PC-9 (cell line): ENCODE measurements around the gene SEMA3C. TPM values are rescaled to one million over a fixed set of nuclear protein-coding genes. Genes with fewer than 3 reads are reported as not detected.

Experiments
- BruUV-seq: library from RNA; stranded (reverse); fragments of 400-500 nt; replicated peaks from 2 replicates; lab custom pipeline; 2021; lab: Mats Ljungman, UMichigan
- CTCF ChIA-PET: fragments of 300-600 bp; sonication (Branson Sonifier 250); formaldehyde crosslinking; loops from one replicate; lab custom pipeline; 2022; ENCODE audit warnings: antibody characterized with exemption; lab: Charles Lee
- POLR2A ChIA-PET: fragments of 300-600 bp; sonication (Branson Sonifier 250); formaldehyde crosslinking; loops from one replicate; lab custom pipeline; 2022; ENCODE audit warnings: antibody characterized with exemption; ENCODE audit not compliant: unreplicated experiment; lab: Charles Lee
- DNase-seq, 2 experiments: peaks; one replicate each; pipeline versions ENCODE4 v3.0.0 to v3.0.0-alpha.2; 2015 to 2022; ENCODE audit warnings: mixed read lengths in 1 of 2
- H2AFZ ChIP-seq: fragments of 200-600 bp; sonication (generic); 2 replicates; pipeline ENCODE4 v1.8.1; 2017; ENCODE audit warnings: antibody characterized with exemption
- H3F3A ChIP-seq: fragments of 200-600 bp; sonication (generic); 2 replicates; pipeline ENCODE4 v1.8.1; 2017; ENCODE audit warnings: antibody characterized with exemption, mild to moderate bottlenecking, low read depth; ENCODE audit not compliant: insufficient read depth
- H3K27ac ChIP-seq: fragments of 200-600 bp; sonication (generic); 2 replicates; pipeline ENCODE4 v1.6.1; 2016; ENCODE audit warnings: mixed run types
- H3K27me3 ChIP-seq: fragments of 200-600 bp; sonication (generic); 2 replicates; pipeline ENCODE4 v1.6.1; 2016; ENCODE audit warnings: low read depth, mixed run types; ENCODE audit not compliant: insufficient read depth
- H3K36me3 ChIP-seq: fragments of 200-600 bp; sonication (generic); 2 replicates; pipeline ENCODE4 v1.6.1; 2016; ENCODE audit warnings: low read depth, mixed run types
- H3K4me1 ChIP-seq: fragments of 200-600 bp; sonication (generic); replicated peaks from 2 replicates; pipeline ENCODE4 v1.6.1; 2016; ENCODE audit warnings: mixed run types; ENCODE audit not compliant: insufficient read depth
- H3K4me2 ChIP-seq: fragments of 200-600 bp; sonication (generic); 2 replicates; pipeline ENCODE4 v1.6.1; 2017; ENCODE audit warnings: mixed run types
- H3K4me3 ChIP-seq: fragments of 200-600 bp; sonication (generic); 2 replicates; pipeline ENCODE4 v1.6.1; 2016; ENCODE audit warnings: mixed run types
- H3K79me2 ChIP-seq: fragments of 200-600 bp; sonication (generic); 2 replicates; pipeline ENCODE4 v1.6.1; 2017; ENCODE audit warnings: low read depth, mixed run types
- H3K9me2 ChIP-seq: fragments of 200-600 bp; sonication (generic); 2 replicates; pipeline ENCODE4 v1.8.1; 2017; ENCODE audit warnings: mild to moderate bottlenecking; ENCODE audit not compliant: insufficient read depth
- H3K9me3 ChIP-seq: fragments of 200-600 bp; sonication (generic); 2 replicates; pipeline ENCODE4 v1.8.1; 2016; ENCODE audit warnings: low read depth; ENCODE audit not compliant: insufficient read depth
- H4K20me1 ChIP-seq: fragments of 200-600 bp; sonication (generic); 2 replicates; pipeline ENCODE4 v1.8.1; 2017; ENCODE audit not compliant: insufficient read depth
- EZH2 ChIP-seq: fragments of 200-600 bp; sonication (generic); IDR thresholded peaks from 2 replicates; pipeline ENCODE4 v1.8.0; 2017; ENCODE audit warnings: antibody characterized with exemption, low read depth
- intact Hi-C: fragments of 100-400 bp; cut with micrococcal nuclease; formaldehyde crosslinking; loops from one replicate; pipeline ENCODE4 v1.10.0; 2022; ENCODE audit not compliant: unreplicated experiment
- total RNA-seq: library from RNA; stranded (reverse); gene quantifications from 2 replicates; pipeline ENCODE4 v1.2.3, GENCODE V29; 2021
- TF ChIP-seq, protein P1 (sequence below): fragments of 200-600 bp; sonication (generic); conservative IDR thresholded peaks from 2 replicates; pipeline ENCODE4 v1.6.1; 2017; ENCODE audit warnings: mixed run types, antibody characterized with exemption, mild to moderate bottlenecking, moderate library complexity

Gene SEMA3C
- total RNA-seq, 1 experiment from 2014 or later = 19.9 TPM

DNA sequence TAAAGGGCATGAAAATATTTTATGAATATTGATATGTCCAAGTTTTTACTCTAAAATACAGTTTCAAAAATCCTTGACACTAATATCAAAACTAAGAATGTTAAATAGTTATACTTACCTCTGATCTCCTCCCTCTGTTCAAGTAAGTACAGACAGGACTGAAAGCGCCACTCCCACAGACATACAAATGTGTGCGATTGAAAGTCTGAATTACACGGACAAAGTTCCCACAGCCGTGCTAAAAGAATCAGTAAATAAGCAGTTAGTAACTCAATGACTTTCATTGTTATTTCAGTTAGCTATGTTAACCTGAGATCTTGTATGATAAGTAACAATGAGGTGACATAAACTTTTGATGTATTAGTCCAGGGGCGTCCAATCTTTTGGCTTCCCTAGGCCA, 100.7 kb downstream of the SEMA3C start:
- H3K79me2 ChIP-seq = no peaks in the 10 kb centered on the region
- POLR2A ChIA-PET = no interaction called here
- no peaks in the 10 kb centered on the region for H3F3A ChIP-seq
- H3K27me3 ChIP-seq = no peaks in the 10 kb centered on the region
- H4K20me1 ChIP-seq = no peaks in the 10 kb centered on the region
- no peak for DNase-seq
- BruUV-seq = no TSS peak
- no peak overlapping the region for H3K27ac ChIP-seq
- no peak overlapping the region for H3K4me3 ChIP-seq
- no peaks in the 10 kb centered on the region for H3K4me1 ChIP-seq
- peaks cover 10% of the 10 kb centered on the region; the same call in 1 of the 2 replicates for H3K36me3 ChIP-seq
- CTCF ChIA-PET = no interaction called here
- H2AFZ ChIP-seq = no peak overlapping the region
- H3K9me2 ChIP-seq = no peaks in the 10 kb centered on the region; the same call in 1 of the 2 replicates
- H3K4me2 ChIP-seq = no peak overlapping the region
- intact Hi-C loops = no loop called here
- H3K9me3 ChIP-seq = no peaks in the 10 kb centered on the region
- TF ChIP-seq, protein P1, sequence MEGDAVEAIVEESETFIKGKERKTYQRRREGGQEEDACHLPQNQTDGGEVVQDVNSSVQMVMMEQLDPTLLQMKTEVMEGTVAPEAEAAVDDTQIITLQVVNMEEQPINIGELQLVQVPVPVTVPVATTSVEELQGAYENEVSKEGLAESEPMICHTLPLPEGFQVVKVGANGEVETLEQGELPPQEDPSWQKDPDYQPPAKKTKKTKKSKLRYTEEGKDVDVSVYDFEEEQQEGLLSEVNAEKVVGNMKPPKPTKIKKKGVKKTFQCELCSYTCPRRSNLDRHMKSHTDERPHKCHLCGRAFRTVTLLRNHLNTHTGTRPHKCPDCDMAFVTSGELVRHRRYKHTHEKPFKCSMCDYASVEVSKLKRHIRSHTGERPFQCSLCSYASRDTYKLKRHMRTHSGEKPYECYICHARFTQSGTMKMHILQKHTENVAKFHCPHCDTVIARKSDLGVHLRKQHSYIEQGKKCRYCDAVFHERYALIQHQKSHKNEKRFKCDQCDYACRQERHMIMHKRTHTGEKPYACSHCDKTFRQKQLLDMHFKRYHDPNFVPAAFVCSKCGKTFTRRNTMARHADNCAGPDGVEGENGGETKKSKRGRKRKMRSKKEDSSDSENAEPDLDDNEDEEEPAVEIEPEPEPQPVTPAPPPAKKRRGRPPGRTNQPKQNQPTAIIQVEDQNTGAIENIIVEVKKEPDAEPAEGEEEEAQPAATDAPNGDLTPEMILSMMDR = no peak
- no peak for TF ChIP-seq EZH2

DNA sequence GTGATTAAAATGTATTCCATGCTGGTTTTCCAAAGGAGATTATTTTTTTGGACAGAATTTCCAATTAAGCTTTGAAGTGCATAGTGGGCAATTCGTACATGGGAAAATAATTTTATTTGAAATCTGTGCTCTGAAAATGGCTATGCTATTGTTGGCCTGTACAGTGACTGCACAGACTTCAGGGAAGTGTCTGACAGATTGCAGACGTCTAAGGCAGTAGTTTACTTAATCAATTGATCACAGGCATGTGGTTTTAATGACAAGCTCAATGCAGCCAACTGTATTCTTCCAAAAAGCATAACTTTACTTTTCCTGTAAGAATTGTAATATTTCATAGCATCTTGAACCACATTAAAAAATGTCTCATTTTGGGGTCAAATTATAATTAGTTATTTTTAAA, 102.0 kb downstream of the SEMA3C start:
- Histone ChIP-seq H3K4me3 (no peak overlapping the region), H3K9me2 (no peaks in the 10 kb centered on the region; the same call in 1 of the 2 replicates), H3K4me2 (no peak overlapping the region), H3F3A (no peaks in the 10 kb centered on the region), H3K79me2 (no peaks in the 10 kb centered on the region), H4K20me1 (no peaks in the 10 kb centered on the region), H3K27me3 (no peaks in the 10 kb centered on the region), H3K4me1 (no peaks in the 10 kb centered on the region), H2AFZ (no peak overlapping the region), H3K27ac (no peak overlapping the region), H3K36me3 (peaks cover 10% of the 10 kb centered on the region; the same call in 1 of the 2 replicates), H3K9me3 (no peaks in the 10 kb centered on the region)
- no peak for DNase-seq
- BruUV-seq = no TSS peak
- TF ChIP-seq EZH2 = no peak
- TF ChIP-seq, protein P1 = no peak
- ChIA-PET POLR2A (interaction anchor here (0.6 kb wide), 1 partner anchor 11 kb away, joined by 6 read pairs; no protein-coding TSS in a partner anchor), CTCF (no interaction called here)
- intact Hi-C loops = no loop called here

DNA sequence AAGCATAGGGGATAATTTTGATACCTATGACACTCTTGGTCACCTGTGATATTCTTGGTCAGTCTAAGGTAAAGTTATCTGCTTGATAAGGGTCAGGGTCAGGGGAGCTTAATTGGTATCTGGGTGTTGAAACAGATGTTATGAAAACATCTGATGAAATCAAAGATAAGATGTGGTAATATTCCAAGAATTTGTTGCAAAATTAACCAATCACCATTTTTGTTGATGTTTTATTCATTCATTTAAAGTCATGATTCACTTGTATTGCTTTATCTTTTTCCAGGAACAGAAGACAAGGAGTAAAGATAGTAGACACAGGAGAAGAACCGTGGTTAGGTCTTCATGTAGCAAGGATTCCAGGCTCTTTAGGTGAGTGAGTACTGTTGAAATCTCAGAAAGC, 103.1 kb downstream of the SEMA3C start:
- intact Hi-C loops = no loop called here
- TF ChIP-seq, protein P1 = no peak
- no peak for TF ChIP-seq EZH2
- H3K4me3 ChIP-seq = no peak overlapping the region
- peaks cover 10% of the 10 kb centered on the region; the same call in 1 of the 2 replicates for H3K36me3 ChIP-seq
- H3F3A ChIP-seq = no peaks in the 10 kb centered on the region
- no peaks in the 10 kb centered on the region for H3K9me3 ChIP-seq
- H3K27me3 ChIP-seq = no peaks in the 10 kb centered on the region
- no peaks in the 10 kb centered on the region; the same call in 1 of the 2 replicates for H3K9me2 ChIP-seq
- H3K4me1 ChIP-seq = no peaks in the 10 kb centered on the region
- H3K79me2 ChIP-seq = no peaks in the 10 kb centered on the region
- H4K20me1 ChIP-seq = no peaks in the 10 kb centered on the region
- H2AFZ ChIP-seq = no peak overlapping the region
- no TSS peak for BruUV-seq
- CTCF ChIA-PET = no interaction called here
- POLR2A ChIA-PET = no interaction called here
- no peak overlapping the region for H3K4me2 ChIP-seq
- 0 out of 2 replicates have a peak overlapping the region, but pooled peaks have one; percentile 4 for H3K27ac ChIP-seq
- DNase-seq = no peak
